Mononuclear cell (primary cell): ENCODE results near the gene ARSB. TPM values are rescaled to one million over a fixed set of nuclear protein-coding genes. Genes with fewer than 3 reads are reported as not detected.

Experiments used
- H3K27me3 ChIP-seq: 2 replicates; pipeline ENCODE4 v1.6.0; 2011; ENCODE audit warnings: low read length, control low read depth; ENCODE audit not compliant: insufficient read depth
- H3K4me1 ChIP-seq: 2 replicates; pipeline ENCODE4 v1.5.1; 2011; ENCODE audit warnings: mild to moderate bottlenecking, low read length, control low read depth; ENCODE audit not compliant: insufficient read depth
- H3K4me3 ChIP-seq: 2 replicates; pipeline ENCODE4 v1.5.1; 2011; ENCODE audit warnings: mild to moderate bottlenecking, low read length, moderate library complexity
- H3K9me3 ChIP-seq: 2 replicates; pipeline ENCODE4 v1.5.1; 2011; ENCODE audit warnings: low read depth, mild to moderate bottlenecking, control low read depth, low read length
- total RNA-seq: library from RNA; depleted of rRNA; stranded (reverse); fragments of >200 nt; gene quantifications from one replicate; pipeline ENCODE4 v1.2.3, GENCODE V29; 2012

The ARSB gene
- total RNA-seq, 1 donor: 16.2 TPM

DNA sequence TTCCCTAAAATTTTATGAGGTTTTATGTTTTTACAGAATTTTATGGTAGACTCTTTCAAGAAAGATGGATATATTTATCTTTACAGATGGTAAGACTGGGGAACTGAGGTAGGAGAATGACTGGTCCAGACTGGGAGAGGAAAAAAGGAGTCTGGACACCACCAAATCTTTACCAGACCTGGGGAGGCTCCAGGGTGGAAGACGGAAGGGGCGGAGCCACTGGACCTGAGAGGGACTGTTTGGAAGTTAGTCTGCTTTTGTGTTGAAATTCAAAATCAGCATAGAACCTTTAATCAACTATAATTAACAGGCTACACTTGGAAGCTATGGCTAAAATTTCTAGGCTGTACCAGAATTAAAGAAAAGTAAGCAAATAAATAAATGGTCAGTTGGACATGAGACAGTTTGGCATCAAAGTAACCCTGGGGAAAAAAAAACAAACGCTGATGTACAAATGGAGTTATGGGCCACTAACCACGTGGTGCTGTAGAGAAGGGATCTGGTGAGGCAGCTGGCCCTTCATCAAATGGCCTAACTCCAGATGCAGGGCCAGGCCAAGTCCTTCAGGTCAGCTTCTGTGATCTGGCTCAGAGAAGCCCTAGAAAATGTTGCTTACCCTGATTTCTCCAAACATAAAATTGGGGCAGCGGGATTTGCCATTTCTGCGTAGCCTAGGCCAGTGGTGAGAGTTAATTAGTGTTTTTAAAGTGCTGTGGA, 155.1 kb downstream of the ARSB start:
- no peaks in the 10 kb centered on the region for H3K27me3 ChIP-seq
- H3K9me3 ChIP-seq: no peaks in the 10 kb centered on the region
- H3K4me3 ChIP-seq: no peak overlapping the region
- H3K4me1 ChIP-seq: peaks cover 9% of the 10 kb centered on the region

DNA sequence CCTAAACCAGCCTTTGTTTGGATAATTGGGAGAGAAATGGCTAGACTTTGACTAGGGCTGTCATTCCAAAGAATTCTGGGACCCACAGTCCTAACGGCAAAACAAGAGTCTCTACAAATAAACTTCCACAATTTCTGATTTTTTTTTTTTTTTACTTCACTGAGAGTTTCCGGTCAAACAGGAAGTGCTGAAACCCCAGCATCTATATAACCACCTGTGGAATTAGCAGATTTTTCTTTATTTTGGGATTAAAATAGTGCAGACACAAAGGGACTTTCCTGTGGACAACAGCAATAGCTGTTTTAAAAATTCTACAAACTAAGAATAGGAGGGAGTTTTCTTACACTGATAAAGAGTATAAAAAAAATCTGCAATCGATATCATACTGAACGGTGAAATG, 157.4 kb downstream of the ARSB start:
- no peaks in the 10 kb centered on the region for H3K9me3 ChIP-seq
- H3K4me1 ChIP-seq: peaks cover 9% of the 10 kb centered on the region
- no peak overlapping the region for H3K4me3 ChIP-seq
- H3K27me3 ChIP-seq: no peaks in the 10 kb centered on the region

DNA sequence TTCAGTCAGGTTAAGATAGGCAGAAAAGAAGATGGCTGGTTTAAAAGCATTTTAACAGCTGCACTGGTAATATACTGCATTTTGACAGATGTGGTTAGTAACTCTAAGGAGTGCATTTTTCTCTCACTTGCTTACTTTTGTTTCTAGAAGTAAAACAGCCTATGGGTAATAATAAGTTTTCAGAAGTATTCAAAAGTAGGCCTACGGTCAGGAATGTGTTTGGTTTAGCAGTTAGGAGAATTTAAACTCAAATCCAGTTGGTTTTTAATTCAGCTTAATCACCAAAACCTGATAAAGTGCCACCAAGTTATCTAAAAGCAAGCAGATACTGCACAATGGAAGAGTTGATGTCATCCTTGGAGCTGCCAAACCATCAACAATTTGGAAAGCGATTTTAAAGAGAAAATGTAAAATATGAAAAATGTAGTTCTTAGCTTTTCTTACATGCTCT, 160.3 kb downstream of the ARSB start:
- Histone ChIP-seq H3K4me1 (peaks cover 9% of the 10 kb centered on the region), H3K9me3 (no peaks in the 10 kb centered on the region), H3K27me3 (no peaks in the 10 kb centered on the region), H3K4me3 (no peak overlapping the region)

DNA sequence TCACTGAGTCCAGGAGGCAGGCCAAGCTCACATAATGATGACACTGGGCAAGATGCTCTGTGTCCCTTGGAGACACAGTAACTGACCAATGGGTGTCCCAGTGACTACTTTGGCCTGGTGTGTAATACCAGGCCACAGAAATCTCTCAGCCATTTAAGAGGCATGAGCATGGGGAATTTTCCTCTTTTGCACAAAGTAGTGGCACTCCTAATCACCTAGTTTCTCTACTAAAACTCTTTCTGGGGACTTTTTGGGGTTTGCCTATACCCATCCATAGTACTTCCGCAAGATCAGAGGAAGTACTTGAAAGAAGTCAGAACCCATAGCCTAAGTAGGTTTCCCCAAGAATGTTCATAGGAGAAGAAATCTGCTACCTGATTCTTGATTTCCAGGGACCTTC, 161.9 kb downstream of the ARSB start:
- peaks cover 9% of the 10 kb centered on the region for H3K4me1 ChIP-seq
- no peaks in the 10 kb centered on the region for H3K27me3 ChIP-seq
- H3K9me3 ChIP-seq: no peaks in the 10 kb centered on the region
- no peak overlapping the region for H3K4me3 ChIP-seq

DNA sequence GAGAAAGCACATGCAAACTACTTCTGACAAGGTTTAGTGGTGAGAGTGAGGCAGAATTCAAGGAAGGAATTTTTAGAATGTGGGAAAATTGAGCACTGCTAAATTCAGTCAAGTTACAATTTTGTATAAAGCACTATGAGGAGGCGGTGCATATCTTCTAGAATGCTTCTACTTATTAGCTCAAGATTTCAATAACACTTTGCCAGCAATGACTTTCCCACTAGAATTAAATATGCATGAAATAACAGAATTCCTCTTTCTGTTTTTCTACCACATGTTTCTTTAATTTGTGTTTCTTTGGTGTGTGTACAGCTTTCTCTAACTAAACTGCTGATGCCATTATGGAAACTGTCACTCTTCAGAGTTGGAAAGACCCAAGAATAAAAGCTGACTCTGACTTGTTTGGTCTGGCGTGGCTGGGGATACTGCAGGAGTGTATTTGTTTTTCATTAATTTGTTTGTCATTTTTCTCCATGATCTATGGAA, 163.5 kb downstream of the ARSB start:
- Histone ChIP-seq H3K9me3 (no peaks in the 10 kb centered on the region), H3K4me3 (no peak overlapping the region), H3K4me1 (no peaks in the 10 kb centered on the region), H3K27me3 (no peaks in the 10 kb centered on the region)

DNA sequence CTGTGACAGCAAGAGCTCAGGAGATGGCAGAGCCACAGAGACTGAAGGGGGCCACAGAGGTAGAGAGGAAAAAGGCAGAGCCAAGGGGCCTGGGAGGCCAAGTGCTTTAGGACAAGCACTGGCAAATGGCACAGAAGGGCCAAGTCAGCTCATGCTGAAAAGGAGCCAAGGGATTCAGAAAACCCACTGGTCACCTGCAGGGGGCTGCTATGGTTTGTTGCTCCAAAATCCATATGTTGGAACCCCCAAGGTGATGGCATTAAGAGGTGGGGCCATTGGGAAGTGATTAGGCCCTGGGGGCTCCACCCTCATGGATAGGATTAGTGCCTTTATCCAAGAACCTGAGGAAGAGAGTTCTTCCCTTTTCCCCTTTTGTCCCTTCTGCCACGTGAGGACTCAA, 165.4 kb downstream of the ARSB start:
- H3K4me3 ChIP-seq: no peak overlapping the region
- no peaks in the 10 kb centered on the region for H3K27me3 ChIP-seq
- H3K9me3 ChIP-seq: no peaks in the 10 kb centered on the region
- H3K4me1 ChIP-seq: no peaks in the 10 kb centered on the region

DNA sequence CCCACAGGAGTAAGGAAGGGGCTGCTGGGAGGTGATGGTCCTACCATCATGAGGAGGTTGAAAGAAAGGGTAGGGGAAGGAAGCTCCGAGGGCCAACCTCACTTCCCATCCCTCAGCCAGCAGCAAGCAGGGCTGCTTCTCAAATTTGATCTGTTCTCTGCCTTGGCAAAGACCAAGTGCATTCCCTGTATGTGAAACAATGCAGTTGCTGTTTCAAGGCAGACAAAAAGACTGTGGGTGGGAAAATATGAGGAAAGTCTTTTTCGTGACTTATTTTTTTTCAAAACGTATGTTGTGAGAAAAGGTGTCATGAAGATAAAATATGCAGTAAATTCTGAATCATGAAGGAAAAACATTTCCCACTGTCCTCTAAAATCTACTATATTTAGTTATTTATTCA, 165.9 kb downstream of the ARSB start:
- no peaks in the 10 kb centered on the region for H3K27me3 ChIP-seq
- H3K4me3 ChIP-seq: no peak overlapping the region
- H3K4me1 ChIP-seq: no peaks in the 10 kb centered on the region
- H3K9me3 ChIP-seq: no peaks in the 10 kb centered on the region

DNA sequence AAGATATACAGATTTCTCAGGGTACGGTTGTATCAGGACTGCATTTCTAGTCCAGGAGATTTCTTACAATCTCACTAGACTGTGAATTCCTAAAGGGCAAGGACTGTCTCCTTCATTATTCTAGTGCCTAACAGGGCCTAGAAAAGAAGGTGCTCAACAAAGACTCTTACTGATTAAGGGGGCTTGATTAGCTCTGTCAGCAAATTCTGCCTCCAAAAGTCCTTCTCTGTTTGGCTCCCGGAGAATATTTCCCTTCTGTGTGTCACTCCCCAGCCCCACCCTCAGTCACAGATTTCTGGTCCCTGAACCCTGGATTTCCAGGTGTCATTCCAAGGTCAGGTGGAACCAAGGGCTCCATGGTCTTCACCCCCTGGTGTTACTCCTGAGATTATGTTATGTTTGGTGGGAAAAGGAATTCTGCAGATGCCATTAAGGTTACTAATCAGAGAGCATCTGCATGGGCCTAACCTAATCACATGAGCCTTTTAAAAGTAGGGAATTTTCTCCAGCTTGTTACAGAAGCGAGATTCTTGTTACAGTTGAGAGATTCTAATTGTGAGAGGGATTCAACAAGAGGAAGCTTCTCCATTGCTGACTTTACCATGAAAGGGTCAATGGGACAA, 168.9 kb downstream of the ARSB start:
- no peaks in the 10 kb centered on the region for H3K27me3 ChIP-seq
- H3K9me3 ChIP-seq: no peaks in the 10 kb centered on the region
- H3K4me1 ChIP-seq: no peaks in the 10 kb centered on the region
- no peak overlapping the region for H3K4me3 ChIP-seq

DNA sequence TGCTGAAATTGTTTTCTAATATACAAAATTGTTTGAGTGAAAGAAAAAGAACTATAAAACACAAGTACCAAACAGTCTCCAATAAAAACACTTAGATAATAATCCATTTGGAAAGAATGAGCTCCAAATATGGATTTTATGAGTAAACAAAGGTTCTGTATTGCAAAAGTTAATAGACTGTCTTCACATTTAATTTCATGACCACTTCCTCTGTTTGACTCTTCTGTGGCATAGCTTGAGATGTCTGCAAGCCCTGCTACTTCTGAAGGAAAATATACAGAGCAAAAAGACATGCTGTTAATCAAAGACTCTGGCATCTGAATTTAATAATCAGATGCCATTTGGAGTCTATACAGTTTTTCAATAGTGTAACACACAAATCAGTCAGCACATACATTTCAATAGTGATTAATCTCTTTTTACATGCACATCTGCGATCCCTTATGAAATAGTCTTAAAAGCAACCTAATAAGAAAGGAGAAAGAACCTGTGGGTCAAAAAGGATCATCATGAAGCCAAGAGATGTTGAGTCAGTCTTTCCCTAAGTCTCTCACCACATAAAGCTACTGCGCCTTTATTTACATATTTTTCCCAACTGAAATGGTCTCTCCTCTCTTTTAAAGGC, 171.1 kb downstream of the ARSB start:
- no peaks in the 10 kb centered on the region for H3K4me1 ChIP-seq
- H3K27me3 ChIP-seq: no peaks in the 10 kb centered on the region
- no peak overlapping the region for H3K4me3 ChIP-seq
- no peaks in the 10 kb centered on the region for H3K9me3 ChIP-seq

DNA sequence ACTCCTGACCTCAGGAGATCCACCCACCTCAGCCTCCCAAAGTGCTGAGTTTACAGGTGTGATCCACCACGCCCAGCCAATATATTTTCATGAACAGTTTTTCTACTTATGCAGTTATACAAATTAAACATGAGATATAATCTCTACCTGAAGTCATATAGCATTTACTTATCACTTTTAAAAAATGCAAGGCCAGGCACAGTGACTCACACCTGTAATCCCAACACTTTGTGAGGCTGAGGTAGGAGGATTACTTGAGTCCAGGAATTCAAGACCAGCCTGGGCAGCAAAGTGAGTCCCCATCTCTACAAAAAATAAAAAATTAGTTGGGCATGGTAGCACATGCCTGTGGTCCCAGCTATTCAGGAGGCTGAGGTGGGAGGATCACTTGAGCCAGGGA, 171.8 kb downstream of the ARSB start:
- H3K9me3 ChIP-seq: no peaks in the 10 kb centered on the region
- no peak overlapping the region for H3K4me3 ChIP-seq
- no peaks in the 10 kb centered on the region for H3K27me3 ChIP-seq
- H3K4me1 ChIP-seq: no peaks in the 10 kb centered on the region

DNA sequence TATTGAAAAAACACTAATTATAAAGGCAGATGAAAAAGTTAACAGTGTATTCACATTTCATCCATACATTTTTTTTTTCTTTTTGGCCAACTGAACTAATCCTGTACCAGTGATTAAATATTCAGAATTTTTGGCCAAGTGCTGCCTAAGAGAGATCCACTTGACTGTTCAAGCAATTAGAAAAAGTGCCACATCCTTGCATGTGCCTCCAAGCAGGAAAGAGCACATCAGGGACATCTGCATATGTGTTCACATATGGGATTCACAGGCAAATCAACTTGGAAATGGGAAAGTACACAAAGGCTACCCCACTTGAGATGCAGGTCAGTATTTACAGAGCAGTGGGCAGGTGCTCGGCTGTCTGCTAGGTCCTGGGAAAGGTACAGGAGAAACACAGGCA, 173.2 kb downstream of the ARSB start:
- H3K4me1 ChIP-seq: no peaks in the 10 kb centered on the region

DNA sequence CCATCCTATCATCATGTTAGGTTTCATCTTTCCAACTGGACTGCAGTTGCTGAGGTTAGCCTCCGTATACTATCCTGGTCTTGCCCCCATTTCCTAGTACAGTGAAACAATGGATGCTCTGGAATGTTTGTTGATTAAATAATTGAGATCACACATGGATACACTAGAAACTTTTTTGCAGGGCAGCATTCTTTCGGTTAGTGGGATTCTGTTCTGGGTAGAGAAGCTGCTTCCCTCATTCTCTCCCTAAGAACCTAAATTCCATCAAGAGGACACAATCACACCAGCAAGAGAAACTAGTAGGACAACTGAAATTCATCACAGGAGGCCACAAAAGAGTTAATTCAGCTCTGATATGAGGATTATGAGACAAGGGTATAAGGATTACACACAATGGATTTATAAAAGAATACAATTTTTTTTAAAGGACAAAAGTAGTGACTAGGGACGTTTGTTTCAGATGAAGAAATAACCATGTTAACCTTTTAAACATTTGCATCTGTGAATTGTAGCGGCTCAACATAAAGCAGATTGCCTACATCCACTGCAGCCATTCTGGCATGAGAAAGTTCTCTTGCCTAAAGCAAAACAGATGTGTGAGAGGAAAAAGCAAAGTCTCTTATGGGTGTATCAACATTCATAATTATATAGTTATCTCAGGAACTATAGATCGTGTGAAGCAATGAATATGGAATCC, 173.8 kb downstream of the ARSB start:
- no peak overlapping the region for H3K4me3 ChIP-seq

More for the DNA sequence above, 173.2 kb downstream of the ARSB start:
- Histone ChIP-seq H3K9me3 (no peaks in the 10 kb centered on the region), H3K4me3 (no peak overlapping the region), H3K27me3 (no peaks in the 10 kb centered on the region)

DNA sequence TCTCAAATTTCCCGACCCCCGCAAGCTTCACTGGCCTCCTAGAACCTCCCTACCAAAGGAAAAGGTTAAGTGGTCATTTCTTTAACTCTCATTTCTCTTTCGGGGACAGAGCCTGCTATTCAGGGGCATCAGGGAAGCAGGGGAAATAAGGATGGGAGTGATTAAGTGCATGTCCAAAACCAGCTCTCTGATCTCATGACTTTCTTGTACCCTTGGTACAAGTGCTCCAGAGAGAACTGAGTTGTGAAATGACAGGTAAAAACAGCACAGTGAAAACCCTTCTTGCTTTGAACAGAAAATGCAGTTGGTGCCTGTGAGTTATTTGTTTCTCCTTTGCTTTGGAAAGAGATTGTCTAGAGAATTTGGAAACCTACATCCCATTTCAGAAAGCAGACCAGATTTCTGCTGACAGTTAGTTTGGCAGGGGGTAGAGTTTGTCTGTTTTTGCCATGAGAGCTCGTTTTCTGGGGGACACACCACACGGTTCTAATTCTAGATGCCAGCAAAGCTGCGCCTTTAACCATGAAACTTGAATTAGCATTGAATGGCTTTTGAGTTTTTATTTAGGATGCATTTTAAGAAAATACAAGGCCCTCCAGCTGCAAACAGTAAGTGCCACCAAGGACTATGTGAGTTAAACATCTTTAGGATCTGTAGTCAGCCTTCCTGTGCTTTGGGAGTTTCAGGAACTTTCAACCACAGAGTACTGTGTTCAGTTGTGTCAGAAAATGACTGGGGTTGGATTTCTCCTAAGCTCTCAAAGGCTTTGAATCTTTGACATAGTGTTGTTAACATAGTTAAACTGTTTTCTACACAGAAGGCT, 174.8 kb downstream of the ARSB start:
- Histone ChIP-seq H3K9me3 (no peaks in the 10 kb centered on the region), H3K27me3 (no peaks in the 10 kb centered on the region), H3K4me3 (no peak overlapping the region), H3K4me1 (no peaks in the 10 kb centered on the region)

More for the DNA sequence above, 173.8 kb downstream of the ARSB start:
- Histone ChIP-seq H3K4me1 (no peaks in the 10 kb centered on the region), H3K9me3 (no peaks in the 10 kb centered on the region), H3K27me3 (no peaks in the 10 kb centered on the region)

DNA sequence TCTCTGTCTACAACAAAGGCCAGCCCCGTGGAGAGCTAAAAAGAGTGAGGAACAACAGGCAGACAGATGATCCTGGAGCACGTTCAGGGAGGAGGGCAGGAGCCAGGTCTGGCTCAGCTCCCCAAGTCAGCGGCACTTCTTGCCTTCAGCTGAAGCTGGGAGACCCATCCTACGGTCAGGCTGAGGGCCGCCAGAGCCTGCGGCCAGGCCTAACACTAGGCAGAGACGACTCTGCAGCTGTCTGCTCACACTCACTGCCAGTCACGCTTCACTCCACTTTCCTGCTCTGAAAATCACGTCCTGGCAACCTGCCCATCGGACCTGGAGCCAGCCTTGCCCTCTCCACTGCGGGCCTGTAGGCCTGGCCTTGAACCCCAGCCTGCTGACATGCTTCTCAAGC, 175.7 kb downstream of the ARSB start:
- H3K9me3 ChIP-seq: no peaks in the 10 kb centered on the region
- H3K27me3 ChIP-seq: no peaks in the 10 kb centered on the region

More for the DNA sequence above, 175.7 kb downstream of the ARSB start:
- no peaks in the 10 kb centered on the region for H3K4me1 ChIP-seq
- no peak overlapping the region for H3K4me3 ChIP-seq
